AG09309 (cell line): Measurements from ENCODE around the gene VAT1.

Experiments
- DNase-seq: peaks from one replicate; pipeline ENCODE4 v3.0.0-alpha.2; 2010; ENCODE audit warnings: low read depth
- H3K4me3 ChIP-seq: 2 replicates; pipeline ENCODE4 v1.5.1; 2011; ENCODE audit warnings: mild to moderate bottlenecking, low read depth, low read length, moderate library complexity; ENCODE audit not compliant: control insufficient read depth
- CTCF ChIP-seq: IDR thresholded peaks from 2 replicates; pipeline ENCODE4 v1.5.1; 2011; ENCODE audit warnings: mild to moderate bottlenecking, low read depth, low read length, inconsistent platforms; ENCODE audit not compliant: insufficient read depth, control insufficient read depth; ENCODE audit errors: missing control alignments

Gene VAT1

GRCh38 chr17:43018008-43018853 is 4.0 kb downstream of the VAT1 start:
- TF ChIP-seq CTCF, result no peak
- no peak for DNase-seq
- no peak overlapping the region for H3K4me3 ChIP-seq

- H3K4me3 ChIP-seq, result no peak overlapping the region
- TF ChIP-seq CTCF, result no peak
- no peak for DNase-seq
Measured at GRCh38 chr17:43016216-43016615, 6.0 kb downstream of the VAT1 start.

GRCh38 chr17:43015579-43015978 is 6.6 kb downstream of the VAT1 start:
- H3K4me3 ChIP-seq, result no peak overlapping the region
- no peak for DNase-seq
- no peak for TF ChIP-seq CTCF

- no peak for DNase-seq
- H3K4me3 ChIP-seq, result no peak overlapping the region
- no peak for TF ChIP-seq CTCF
Measured at GRCh38 chr17:43014649-43015542, 7.3 kb downstream of the VAT1 start.

GRCh38 chr17:43014020-43014648 is 8.1 kb downstream of the VAT1 start:
- no peak for DNase-seq
- TF ChIP-seq CTCF, result no peak
- H3K4me3 ChIP-seq, result no peak overlapping the region

- TF ChIP-seq CTCF, result no peak
- H3K4me3 ChIP-seq, result no peak overlapping the region
- no peak for DNase-seq
Measured at GRCh38 chr17:43013296-43013695, 8.9 kb downstream of the VAT1 start.
